GM12878 (cell line): ENCODE measurements around the gene C1orf35. TPM values are rescaled to one million over a fixed set of nuclear protein-coding genes. Genes with fewer than 3 reads are reported as not detected.

Experiments
- ATAC-seq: fragments of 200-7000 bp; cut with Tn5 transposase; 3 replicates; pipeline ENCODE4 v1.9.1; 2020; ENCODE audit warnings: mild to moderate bottlenecking, moderate library complexity
- BruUV-seq: library from RNA; stranded (reverse); fragments of 400-500 nt; replicated peaks from 2 replicates; lab custom pipeline; 2021; lab: Mats Ljungman, UMichigan
- CTCF ChIA-PET: fragments of 300-600 bp; sonication (Branson Sonifier 250); formaldehyde crosslinking; extraction: SDS; loops from one replicate; lab custom pipeline; 2021; ENCODE audit warnings: inconsistent platforms; lab: Yijun Ruan, JAX
- POLR2A ChIA-PET: fragments of 350-600 bp; formaldehyde crosslinking; extraction: SDS; loops from one replicate; lab custom pipeline; 2021; ENCODE audit warnings: inconsistent platforms; lab: Charles Lee
- RAD21 ChIA-PET: fragments of 300-600 bp; sonication (Branson Sonifier 250); formaldehyde crosslinking; loops from one replicate; lab custom pipeline; 2023; ENCODE audit warnings: antibody characterized with exemption; ENCODE audit not compliant: unreplicated experiment; lab: Charles Lee
- SMC1A ChIA-PET: fragments of 300-600 bp; sonication (Branson Sonifier 250); formaldehyde crosslinking; loops from one replicate; lab custom pipeline; 2023; ENCODE audit not compliant: unreplicated experiment, uncharacterized antibody; lab: Charles Lee
- DNase-seq: peaks from one replicate; pipeline ENCODE4 v3.0.0-alpha.2; 2011; ENCODE audit warnings: low read depth, low spot score
- FAIRE-seq: peaks from 3 replicates; lab custom pipeline; 2011; peaks lifted over from hg19 to GRCh38; lab: Jason Lieb, UNC
- H2AFZ ChIP-seq: 2 replicates; pipeline ENCODE4 v1.6.0; 2011; ENCODE audit warnings: low read depth, low read length, control low read depth; ENCODE audit not compliant: control insufficient read depth
- H3K27ac ChIP-seq: 2 replicates; pipeline ENCODE4 v1.5.1; 2011; ENCODE audit warnings: control low read depth; ENCODE audit not compliant: control insufficient read depth, insufficient read depth
- H3K27me3 ChIP-seq, 2 experiments: replicated peaks in 1 of 2; 2 replicates each; pipeline versions ENCODE4 v1.6.0 to v1.6.1; 2011; ENCODE audit warnings: low read length in 1 of 2; ENCODE audit not compliant: control insufficient read depth in 2 of 2, insufficient read depth in 2 of 2
- H3K36me3 ChIP-seq, 2 experiments: 2 replicates each; pipeline ENCODE4 v1.5.1; 2011; ENCODE audit warnings: low read length in 1 of 2; ENCODE audit not compliant: control insufficient read depth in 2 of 2, insufficient read depth in 2 of 2
- H3K4me1 ChIP-seq: 2 replicates; pipeline ENCODE4 v1.6.1; 2011; ENCODE audit warnings: mild to moderate bottlenecking, low read length, moderate library complexity, mixed read lengths; ENCODE audit not compliant: control insufficient read depth, insufficient read depth
- H3K4me2 ChIP-seq: 2 replicates; pipeline ENCODE4 v1.6.0; 2011; ENCODE audit warnings: control low read depth; ENCODE audit not compliant: control insufficient read depth, insufficient read depth
- H3K4me3 ChIP-seq: fragments of 200-600 bp; sonication (generic); 2 replicates; pipeline ENCODE4 v1.5.1; 2016
- H3K79me2 ChIP-seq: 2 replicates; pipeline ENCODE4 v1.6.0; 2011; ENCODE audit warnings: low read length; ENCODE audit not compliant: control insufficient read depth, insufficient read depth
- H3K9ac ChIP-seq: 2 replicates; pipeline ENCODE4 v1.8.0; 2011; ENCODE audit warnings: low read length, control low read depth, mixed read lengths; ENCODE audit not compliant: control insufficient read depth, insufficient read depth
- H3K9me3 ChIP-seq: replicated peaks from 3 replicates; pipeline ENCODE4 v1.5.1; 2011; ENCODE audit warnings: mild to moderate bottlenecking, low read length; ENCODE audit not compliant: control insufficient read depth, insufficient read depth
- H4K20me1 ChIP-seq: 2 replicates; pipeline ENCODE4 v1.6.0; 2011; ENCODE audit not compliant: control insufficient read depth, insufficient read depth
- LARP7 ChIP-seq: fragments of 450-650 bp; IDR thresholded peaks from 2 replicates; pipeline ENCODE4 v1.6.1; 2017; ENCODE audit warnings: mild to moderate bottlenecking
- MEF2B ChIP-seq: fragments of 450-650 bp; IDR thresholded peaks from 2 replicates; pipeline ENCODE4 v1.6.1; 2018; ENCODE audit warnings: mild to moderate bottlenecking, moderate library complexity; ENCODE audit not compliant: partially characterized antibody, poor library complexity, severe bottlenecking
- POLR2A ChIP-seq: IDR thresholded peaks from 2 replicates; pipeline ENCODE4 v1.6.1; 2011; ENCODE audit warnings: low read depth, mild to moderate bottlenecking, low read length
- POLR2AphosphoS2 ChIP-seq: IDR thresholded peaks from 2 replicates; pipeline ENCODE4 v1.6.1; 2011; ENCODE audit warnings: low read depth, mild to moderate bottlenecking, low read length, improper control_type of control experiment, moderate library complexity
- RB1 ChIP-seq: fragments of 450-650 bp; formaldehyde crosslinking; IDR thresholded peaks from 2 replicates; pipeline ENCODE4 v1.6.1; 2017; ENCODE audit warnings: mild to moderate bottlenecking, borderline replicate concordance
- WGBS: methylation state at CpG from one replicate; pipeline ENCODE4 v1.1.6; 2016; ENCODE audit warnings: low lambda C conversion rate; ENCODE audit not compliant: insufficient replicate concordance, insufficient coverage; ENCODE audit errors: missing lambda C conversion rate; 5-methylcytosine and 5-hydroxymethylcytosine counted together
- in situ Hi-C: fragments of 300-500 bp; cut with MboI; formaldehyde crosslinking; loops from 9 replicates; pipeline ENCODE4 v1.14.3; 2018; ENCODE audit warnings: mixed read lengths
- intact Hi-C: fragments of 100-400 bp; cut with micrococcal nuclease; formaldehyde crosslinking; loops from one replicate; pipeline ENCODE4 v1.14.2; 2022; ENCODE audit not compliant: unreplicated experiment
- polyA plus RNA-seq, 11 experiments: library from polyadenylated mRNA; depleted of rRNA in 4 of 11; unstranded in 6 of 11; stranded (reverse) in 5 of 11; fragments of >200 nt; fragmentation: Nextera tagmentation in 4 of 11; fragmentation: Illumina TruSeq in 1 of 11; extraction: Ambion mirVana in 4 of 11; extraction: Trizol in 1 of 11; gene quantifications; 1 replicate in 1 of 11; 2 replicates in 10 of 11; pipeline versions ENCODE4 v1.2.1 to v1.2.3, GENCODE V29; 2011 to 2016; ENCODE audit warnings: inconsistent platforms in 2 of 11, missing spikeins in 2 of 11, low read depth in 1 of 11
- total RNA-seq, 4 experiments: library from RNA; depleted of rRNA in 3 of 4; stranded (reverse); fragments of >200 nt in 3 of 4; fragmentation: Illumina TruSeq in 1 of 4; extraction: Trizol in 1 of 4; gene quantifications; 2 replicates each; pipeline versions ENCODE4 v1.2.1 to v1.2.3, GENCODE V29; 2013 to 2021
- TF ChIP-seq, protein P1 (sequence below): fragments of 450-650 bp; IDR thresholded peaks from 2 replicates; pipeline ENCODE4 v1.6.1; 2016; ENCODE audit warnings: mild to moderate bottlenecking, moderate library complexity, borderline replicate concordance
- TF ChIP-seq, protein P2 (sequence below): fragments of 150-350 bp; IDR thresholded peaks from 2 replicates; pipeline ENCODE4 v1.6.1; 2014; ENCODE audit warnings: mild to moderate bottlenecking, low read depth, low read length

The C1orf35 gene
- total and polyA plus RNA-seq, 10 of the 15 experiments (the other 5 are each of a cell fraction or from before 2014, with no cell fraction given), result 2.5 to 27.0 (median 10.6) TPM

DNA sequence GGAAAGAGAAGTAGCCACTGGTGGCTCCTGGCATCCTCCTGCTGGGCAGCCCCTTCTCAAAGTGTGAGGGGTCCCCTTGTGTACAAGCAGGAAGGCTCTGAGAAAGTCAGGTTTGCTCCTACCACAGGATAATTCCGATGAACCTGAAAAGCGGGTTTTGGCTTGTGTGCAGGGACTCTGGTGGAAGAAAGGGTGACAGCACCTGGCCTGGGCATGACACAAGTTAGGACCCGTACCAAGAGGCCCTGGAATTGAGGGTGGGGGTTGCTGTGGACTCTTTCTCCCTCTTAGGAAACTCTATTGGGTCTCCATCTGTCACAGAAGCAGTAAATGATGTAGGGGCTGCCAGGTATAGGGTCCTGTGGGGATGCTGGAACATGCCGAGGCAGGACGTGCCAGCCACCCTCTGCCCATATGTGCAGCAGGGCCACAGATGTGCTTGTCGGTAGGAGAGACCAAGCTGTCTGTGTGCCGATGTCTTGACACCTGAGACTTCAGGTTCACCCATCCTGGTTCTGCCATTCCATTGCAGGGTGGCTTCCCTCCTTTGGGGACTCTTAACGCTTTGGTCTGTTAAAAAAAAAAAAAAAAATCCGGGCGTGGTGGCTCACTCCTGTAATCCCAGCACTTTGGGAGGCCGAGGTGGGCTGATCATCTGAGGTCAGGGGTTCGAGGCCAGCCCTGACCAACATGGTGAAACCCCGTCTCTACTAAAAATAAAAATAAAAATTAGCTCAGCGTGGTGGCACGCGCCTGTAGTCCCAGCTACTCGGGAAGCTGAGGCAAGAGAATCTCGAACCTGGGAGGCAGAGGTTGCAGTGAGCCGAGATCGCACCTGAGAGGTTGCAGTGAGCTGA lies 9.8 kb downstream of the C1orf35 start:
- intact Hi-C loops (no loop called here), in situ Hi-C loops (no loop called here)
- Histone ChIP-seq H2AFZ (no peak overlapping the region), H3K36me3 (peaks cover 28 to 36% of the 10 kb centered on the region in 2 experiments; a peak in 3 of 4 replicates), H3K4me2 (no peak overlapping the region), H3K4me3 (no peak overlapping the region), H3K9ac (no peak overlapping the region), H3K27me3 (no peaks in the 10 kb centered on the region), H3K4me1 (peaks cover 26% of the 10 kb centered on the region), H3K79me2 (peaks cover 90% of the 10 kb centered on the region), H4K20me1 (peaks cover 67% of the 10 kb centered on the region), H3K9me3 (peaks cover 26% of the 10 kb centered on the region; the same call in 2 of the 3 replicates), H3K27ac (no peak overlapping the region)
- 97% methylated on average over 18 of the region's 20 CpGs for WGBS
- DNase-seq (no peak), ATAC-seq (no peak), FAIRE-seq (no peak)
- RAD21 ChIA-PET, result no interaction called here
- POLR2A ChIA-PET, result no interaction called here
- TF ChIP-seq POLR2A (no peak), POLR2AphosphoS2 (no peak), MEF2B (no peak), LARP7 (no peak), RB1 (no peak)
- TF ChIP-seq, protein P1, sequence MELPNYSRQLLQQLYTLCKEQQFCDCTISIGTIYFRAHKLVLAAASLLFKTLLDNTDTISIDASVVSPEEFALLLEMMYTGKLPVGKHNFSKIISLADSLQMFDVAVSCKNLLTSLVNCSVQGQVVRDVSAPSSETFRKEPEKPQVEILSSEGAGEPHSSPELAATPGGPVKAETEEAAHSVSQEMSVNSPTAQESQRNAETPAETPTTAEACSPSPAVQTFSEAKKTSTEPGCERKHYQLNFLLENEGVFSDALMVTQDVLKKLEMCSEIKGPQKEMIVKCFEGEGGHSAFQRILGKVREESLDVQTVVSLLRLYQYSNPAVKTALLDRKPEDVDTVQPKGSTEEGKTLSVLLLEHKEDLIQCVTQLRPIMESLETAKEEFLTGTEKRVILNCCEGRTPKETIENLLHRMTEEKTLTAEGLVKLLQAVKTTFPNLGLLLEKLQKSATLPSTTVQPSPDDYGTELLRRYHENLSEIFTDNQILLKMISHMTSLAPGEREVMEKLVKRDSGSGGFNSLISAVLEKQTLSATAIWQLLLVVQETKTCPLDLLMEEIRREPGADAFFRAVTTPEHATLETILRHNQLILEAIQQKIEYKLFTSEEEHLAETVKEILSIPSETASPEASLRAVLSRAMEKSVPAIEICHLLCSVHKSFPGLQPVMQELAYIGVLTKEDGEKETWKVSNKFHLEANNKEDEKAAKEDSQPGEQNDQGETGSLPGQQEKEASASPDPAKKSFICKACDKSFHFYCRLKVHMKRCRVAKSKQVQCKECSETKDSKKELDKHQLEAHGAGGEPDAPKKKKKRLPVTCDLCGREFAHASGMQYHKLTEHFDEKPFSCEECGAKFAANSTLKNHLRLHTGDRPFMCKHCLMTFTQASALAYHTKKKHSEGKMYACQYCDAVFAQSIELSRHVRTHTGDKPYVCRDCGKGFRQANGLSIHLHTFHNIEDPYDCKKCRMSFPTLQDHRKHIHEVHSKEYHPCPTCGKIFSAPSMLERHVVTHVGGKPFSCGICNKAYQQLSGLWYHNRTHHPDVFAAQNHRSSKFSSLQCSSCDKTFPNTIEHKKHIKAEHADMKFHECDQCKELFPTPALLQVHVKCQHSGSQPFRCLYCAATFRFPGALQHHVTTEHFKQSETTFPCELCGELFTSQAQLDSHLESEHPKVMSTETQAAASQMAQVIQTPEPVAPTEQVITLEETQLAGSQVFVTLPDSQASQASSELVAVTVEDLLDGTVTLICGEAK, result no peak
- TF ChIP-seq, protein P2, sequence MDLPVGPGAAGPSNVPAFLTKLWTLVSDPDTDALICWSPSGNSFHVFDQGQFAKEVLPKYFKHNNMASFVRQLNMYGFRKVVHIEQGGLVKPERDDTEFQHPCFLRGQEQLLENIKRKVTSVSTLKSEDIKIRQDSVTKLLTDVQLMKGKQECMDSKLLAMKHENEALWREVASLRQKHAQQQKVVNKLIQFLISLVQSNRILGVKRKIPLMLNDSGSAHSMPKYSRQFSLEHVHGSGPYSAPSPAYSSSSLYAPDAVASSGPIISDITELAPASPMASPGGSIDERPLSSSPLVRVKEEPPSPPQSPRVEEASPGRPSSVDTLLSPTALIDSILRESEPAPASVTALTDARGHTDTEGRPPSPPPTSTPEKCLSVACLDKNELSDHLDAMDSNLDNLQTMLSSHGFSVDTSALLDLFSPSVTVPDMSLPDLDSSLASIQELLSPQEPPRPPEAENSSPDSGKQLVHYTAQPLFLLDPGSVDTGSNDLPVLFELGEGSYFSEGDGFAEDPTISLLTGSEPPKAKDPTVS, result no peak
- BruUV-seq, result no TSS peak
- CTCF ChIA-PET, result interaction anchor here (2.5 kb wide), 1 partner anchor 94 kb away, joined by 13 read pairs; no protein-coding TSS in a partner anchor
- SMC1A ChIA-PET, result no interaction called here
